ENCODE results near the gene MINDY3.

GRCh38 chr10:15794569-15794968 is 65.7 kb downstream of the MINDY3 start:
- TF ChIP-seq BACH2 (CRISPR knock-in tag; IDR thresholded peaks at IDR 0.05; ENCODE audit: borderline replicate concordance) = no peak
- no peak for TF ChIP-seq ZC3H10 (CRISPR knock-in tag; IDR thresholded peaks at IDR 0.05)
- TF ChIP-seq RARB (CRISPR knock-in tag; IDR thresholded peaks at IDR 0.05) = no peak
- TF ChIP-seq TSHZ2 (CRISPR knock-in tag; IDR thresholded peaks at IDR 0.05) = no peak
- TF ChIP-seq ZFP3 (CRISPR knock-in tag; IDR thresholded peaks at IDR 0.05) = no peak
- no peak for TF ChIP-seq ZFP30 (CRISPR knock-in tag; IDR thresholded peaks at IDR 0.05)
- no peak for TF ChIP-seq PATZ1 (CRISPR knock-in tag; IDR thresholded peaks at IDR 0.05; ENCODE audit: borderline replicate concordance)
- no peak for TF ChIP-seq CREB5 (CRISPR knock-in tag; IDR thresholded peaks at IDR 0.05; ENCODE audit: low read depth)
- TF ChIP-seq CSDC2 (CRISPR knock-in tag; IDR thresholded peaks at IDR 0.05) = no peak
- TF ChIP-seq OSR1 (CRISPR knock-in tag; IDR thresholded peaks at IDR 0.05) = no peak
- no peak for TF ChIP-seq POU6F1 (CRISPR knock-in tag; IDR thresholded peaks at IDR 0.05; ENCODE audit: borderline replicate concordance, low read depth)
- no peak for TF ChIP-seq ZNF565 (CRISPR knock-in tag; conservative IDR thresholded peaks at IDR 0.05; ENCODE audit: low read depth)
- TF ChIP-seq TOX (CRISPR knock-in tag; IDR thresholded peaks at IDR 0.05; ENCODE audit: borderline replicate concordance) = no peak

Measured in SK-N-SH treated with all-trans-retinoic acid at 6 μM for 48 hours (cell line).